Brain microvascular endothelial cell (primary cell): Measurements from ENCODE around the gene ANKFY1.

Experiments
- DNase-seq: peaks from one replicate; pipeline ENCODE4 v3.0.0-alpha.2; 2020
- H3K27ac ChIP-seq: fragments of 250-450 bp; sonication (Bioruptor Pico); 2 replicates; pipeline ENCODE4 v1.5.1; 2020; ENCODE audit warnings: mild to moderate bottlenecking, moderate library complexity
- H3K27me3 ChIP-seq: fragments of 250-450 bp; sonication (Bioruptor Pico); replicated peaks from 2 replicates; pipeline ENCODE4 v1.5.1; 2020; ENCODE audit warnings: mild to moderate bottlenecking
- H3K36me3 ChIP-seq: fragments of 250-450 bp; sonication (Bioruptor Pico); replicated peaks from 2 replicates; pipeline ENCODE4 v1.5.1; 2020; ENCODE audit warnings: mild to moderate bottlenecking
- H3K4me3 ChIP-seq: 2 replicates; pipeline ENCODE4 v1.5.1; 2011; ENCODE audit warnings: low read depth, mild to moderate bottlenecking, control low read depth, low read length, moderate library complexity
- in situ Hi-C: cut with HindIII; loops from 2 replicates; pipeline ENCODE4 v1.10.0; 2017; ENCODE audit warnings: low sequenced_read_pairs, low pct_ligation_motif_present
- TF ChIP-seq, protein P1 (sequence below): IDR thresholded peaks from 2 replicates; pipeline ENCODE4 v1.5.1; 2011; ENCODE audit warnings: low read depth, mild to moderate bottlenecking, moderate library complexity, low read length, control low read depth, inconsistent platforms; ENCODE audit errors: missing control alignments

The ANKFY1 gene

GRCh38 chr17:4167786-4168185 is 96.0 kb downstream of the ANKFY1 start:
- DNase-seq = no peak
- Histone ChIP-seq H3K36me3 (peaks cover 56% of the 10 kb centered on the region), H3K27ac (no peak overlapping the region), H3K4me3 (no peak overlapping the region), H3K27me3 (no peaks in the 10 kb centered on the region)
- TF ChIP-seq, protein P1, sequence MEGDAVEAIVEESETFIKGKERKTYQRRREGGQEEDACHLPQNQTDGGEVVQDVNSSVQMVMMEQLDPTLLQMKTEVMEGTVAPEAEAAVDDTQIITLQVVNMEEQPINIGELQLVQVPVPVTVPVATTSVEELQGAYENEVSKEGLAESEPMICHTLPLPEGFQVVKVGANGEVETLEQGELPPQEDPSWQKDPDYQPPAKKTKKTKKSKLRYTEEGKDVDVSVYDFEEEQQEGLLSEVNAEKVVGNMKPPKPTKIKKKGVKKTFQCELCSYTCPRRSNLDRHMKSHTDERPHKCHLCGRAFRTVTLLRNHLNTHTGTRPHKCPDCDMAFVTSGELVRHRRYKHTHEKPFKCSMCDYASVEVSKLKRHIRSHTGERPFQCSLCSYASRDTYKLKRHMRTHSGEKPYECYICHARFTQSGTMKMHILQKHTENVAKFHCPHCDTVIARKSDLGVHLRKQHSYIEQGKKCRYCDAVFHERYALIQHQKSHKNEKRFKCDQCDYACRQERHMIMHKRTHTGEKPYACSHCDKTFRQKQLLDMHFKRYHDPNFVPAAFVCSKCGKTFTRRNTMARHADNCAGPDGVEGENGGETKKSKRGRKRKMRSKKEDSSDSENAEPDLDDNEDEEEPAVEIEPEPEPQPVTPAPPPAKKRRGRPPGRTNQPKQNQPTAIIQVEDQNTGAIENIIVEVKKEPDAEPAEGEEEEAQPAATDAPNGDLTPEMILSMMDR = no peak
- in situ Hi-C loops = no loop called here

GRCh38 chr17:4166419-4166818 is 97.4 kb downstream of the ANKFY1 start:
- DNase-seq = no peak
- in situ Hi-C loops = no loop called here
- peaks cover 44% of the 10 kb centered on the region for H3K36me3 ChIP-seq

GRCh38 chr17:4165301-4166010 is 98.3 kb downstream of the ANKFY1 start:
- Histone ChIP-seq H3K27me3 (no peaks in the 10 kb centered on the region), H3K27ac (no peak overlapping the region), H3K4me3 (no peak overlapping the region), H3K36me3 (peaks cover 34% of the 10 kb centered on the region)
- DNase-seq = no peak
- TF ChIP-seq, protein P1 = no peak
- in situ Hi-C loops = no loop called here

More at GRCh38 chr17:4166419-4166818, 97.4 kb downstream of the ANKFY1 start:
- Histone ChIP-seq H3K4me3 (no peak overlapping the region), H3K27me3 (no peaks in the 10 kb centered on the region), H3K27ac (no peak overlapping the region)
- TF ChIP-seq, protein P1 = no peak

- Histone ChIP-seq H3K4me3 (no peak overlapping the region), H3K36me3 (peaks cover 19% of the 10 kb centered on the region), H3K27ac (no peak overlapping the region), H3K27me3 (no peaks in the 10 kb centered on the region)
- in situ Hi-C loops = no loop called here
- DNase-seq = no peak
- TF ChIP-seq, protein P1 = no peak
These were observed 99.8 kb downstream of the ANKFY1 start for GRCh38 chr17:4163951-4164350.

DNA sequence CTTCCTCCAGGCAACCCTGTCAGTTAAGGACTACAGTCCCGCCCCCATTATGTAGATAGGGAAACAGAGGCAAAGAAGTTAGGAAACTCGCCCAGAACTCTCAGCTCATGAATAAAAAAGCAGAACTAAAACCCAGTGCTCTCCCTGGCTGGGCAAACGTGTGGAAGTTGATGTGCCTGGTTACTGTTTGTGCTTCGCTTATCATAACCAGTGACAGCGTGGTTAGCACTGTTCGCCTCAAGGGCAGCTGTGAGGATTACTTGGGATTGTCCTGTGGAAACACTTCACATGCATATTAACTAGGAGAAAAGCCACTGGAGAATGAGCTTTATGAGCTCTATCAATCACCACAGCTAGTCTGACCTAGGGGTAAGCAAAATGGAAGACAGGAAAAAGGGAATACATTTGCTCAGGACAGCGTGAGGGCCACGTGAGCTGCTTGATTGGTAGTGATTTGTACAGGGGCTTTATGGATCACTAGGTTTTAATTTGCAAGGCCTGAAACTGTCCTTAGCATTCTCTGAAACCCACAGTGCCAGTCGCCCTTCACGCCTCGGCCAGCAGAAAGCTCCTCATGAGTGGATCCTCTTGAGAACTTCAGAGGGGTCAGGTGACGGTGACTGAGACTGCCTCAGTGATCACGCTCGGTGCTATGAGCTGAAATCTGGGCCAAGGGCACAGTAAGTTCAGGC is 100.9 kb downstream of the ANKFY1 start:
- in situ Hi-C loops = no loop called here
- no peak overlapping the region for H3K27ac ChIP-seq
- H3K36me3 ChIP-seq = peaks cover 12% of the 10 kb centered on the region
- no peak for DNase-seq
- no peak overlapping the region for H3K4me3 ChIP-seq
- TF ChIP-seq, protein P1 = no peak
- no peaks in the 10 kb centered on the region for H3K27me3 ChIP-seq
